Neuronal stem cell (in vitro differentiated cells): ENCODE data around the gene GSS.

Experiments
- DNase-seq: peaks from one replicate; pipeline ENCODE4 v3.0.0-alpha.2; 2013; ENCODE audit warnings: low spot score
- H2AFZ ChIP-seq: one replicate; pipeline ENCODE4 v1.6.1; 2013; ENCODE audit warnings: mild to moderate bottlenecking, low read length, inconsistent platforms
- H2AK5ac ChIP-seq: 2 replicates; pipeline ENCODE4 v1.6.1; 2013; ENCODE audit warnings: low read depth, mild to moderate bottlenecking, inconsistent platforms, low read length, moderate library complexity, mixed read lengths
- H2BK120ac ChIP-seq: 2 replicates; pipeline ENCODE4 v1.6.1; 2013; ENCODE audit warnings: low read depth, mild to moderate bottlenecking, inconsistent platforms, low read length, moderate library complexity, mixed read lengths
- H2BK12ac ChIP-seq: one replicate; pipeline ENCODE4 v1.6.1; 2013; ENCODE audit warnings: low read length, inconsistent platforms
- H2BK15ac ChIP-seq: 2 replicates; pipeline ENCODE4 v1.6.1; 2013; ENCODE audit warnings: mild to moderate bottlenecking, low read length, inconsistent platforms, mixed read lengths
- H2BK5ac ChIP-seq: one replicate; pipeline ENCODE4 v1.6.1; 2013; ENCODE audit warnings: inconsistent platforms, mild to moderate bottlenecking, low read length, moderate library complexity
- H3K14ac ChIP-seq: one replicate; pipeline ENCODE4 v1.6.1; 2013; ENCODE audit warnings: low read length, inconsistent platforms
- H3K18ac ChIP-seq: 2 replicates; pipeline ENCODE4 v1.6.1; 2013; ENCODE audit warnings: low read length, inconsistent platforms
- H3K23ac ChIP-seq: 2 replicates; pipeline ENCODE4 v1.6.1; 2013; ENCODE audit warnings: low read depth, mild to moderate bottlenecking, mixed read lengths, low read length, inconsistent platforms; ENCODE audit not compliant: poor library complexity
- H3K27ac ChIP-seq: replicated peaks from 3 replicates; pipeline ENCODE4 v1.5.1; 2013; ENCODE audit warnings: low read length, inconsistent platforms
- H3K27me3 ChIP-seq, 3 experiments: 2 replicates each; pipeline ENCODE4 v1.6.1; 2013; ENCODE audit warnings: low read length in 3 of 3, mild to moderate bottlenecking in 2 of 3, inconsistent platforms in 1 of 3, low read depth in 1 of 3, mixed read lengths in 1 of 3, moderate library complexity in 1 of 3; ENCODE audit not compliant: control insufficient read depth in 3 of 3, insufficient read depth in 3 of 3
- H3K36me3 ChIP-seq, 2 donors: replicated peaks in 1 of 2; 2 replicates each; pipeline ENCODE4 v1.6.1; 2013; ENCODE audit warnings: low read length in 2 of 2; ENCODE audit not compliant: control insufficient read depth in 2 of 2, insufficient read depth in 2 of 2
- H3K4ac ChIP-seq: 2 replicates; pipeline ENCODE4 v1.6.1; 2013; ENCODE audit warnings: inconsistent platforms, mild to moderate bottlenecking, low read length, moderate library complexity
- H3K4me1 ChIP-seq, 2 donors: 1 replicate in 1 of 2; 2 replicates in 1 of 2; pipeline ENCODE4 v1.6.1; 2013; ENCODE audit warnings: low read length in 2 of 2, low read depth in 1 of 2; ENCODE audit not compliant: control insufficient read depth in 2 of 2, insufficient read depth in 1 of 2
- H3K4me2 ChIP-seq: one replicate; pipeline ENCODE4 v1.6.1; 2013; ENCODE audit warnings: mild to moderate bottlenecking, low read length, inconsistent platforms; ENCODE audit not compliant: insufficient read depth, poor library complexity, severe bottlenecking
- H3K4me3 ChIP-seq, 2 donors: 2 replicates each; pipeline ENCODE4 v1.5.1; 2013; ENCODE audit warnings: low read length in 2 of 2, mild to moderate bottlenecking in 2 of 2, inconsistent platforms in 1 of 2, moderate library complexity in 1 of 2
- H3K79me1 ChIP-seq: one replicate; pipeline ENCODE4 v1.6.1; 2013; ENCODE audit warnings: low read depth, mild to moderate bottlenecking, inconsistent platforms, low read length, moderate library complexity
- H3K9ac ChIP-seq: one replicate; pipeline ENCODE4 v1.6.1; 2013; ENCODE audit warnings: mild to moderate bottlenecking, low read depth, low read length, inconsistent platforms; ENCODE audit not compliant: poor library complexity
- H3K9me3 ChIP-seq, 2 donors: replicated peaks in 1 of 2; 2 replicates each; pipeline versions ENCODE3 to v1.6.1; 2013; ENCODE audit warnings: low read length in 2 of 2, mild to moderate bottlenecking in 2 of 2, inconsistent platforms in 1 of 2, low read depth in 1 of 2, mixed read lengths in 1 of 2, moderate library complexity in 1 of 2; ENCODE audit not compliant: control insufficient read depth in 2 of 2, insufficient read depth in 1 of 2
- H4K8ac ChIP-seq: one replicate; pipeline ENCODE4 v1.6.1; 2013; ENCODE audit warnings: low read depth, mild to moderate bottlenecking, inconsistent platforms, low read length, moderate library complexity
- H4K91ac ChIP-seq: one replicate; pipeline ENCODE4 v1.6.1; 2013; ENCODE audit warnings: low read length, low read depth, mild to moderate bottlenecking, inconsistent platforms; ENCODE audit not compliant: poor library complexity
- WGBS, 2 donors: extraction: QIAGEN DNeasy Blood & Tissue Kit; methylation state at CpG; one replicate each; pipeline ENCODE4 v1.1.7; 2013; ENCODE audit warnings: missing lambda C conversion rate in 2 of 2, mixed read lengths in 1 of 2; ENCODE audit not compliant: insufficient read length in 2 of 2, insufficient replicate concordance in 1 of 2; ENCODE audit errors: extremely low coverage in 2 of 2; 5-methylcytosine and 5-hydroxymethylcytosine counted together

GSS gene

DNA sequence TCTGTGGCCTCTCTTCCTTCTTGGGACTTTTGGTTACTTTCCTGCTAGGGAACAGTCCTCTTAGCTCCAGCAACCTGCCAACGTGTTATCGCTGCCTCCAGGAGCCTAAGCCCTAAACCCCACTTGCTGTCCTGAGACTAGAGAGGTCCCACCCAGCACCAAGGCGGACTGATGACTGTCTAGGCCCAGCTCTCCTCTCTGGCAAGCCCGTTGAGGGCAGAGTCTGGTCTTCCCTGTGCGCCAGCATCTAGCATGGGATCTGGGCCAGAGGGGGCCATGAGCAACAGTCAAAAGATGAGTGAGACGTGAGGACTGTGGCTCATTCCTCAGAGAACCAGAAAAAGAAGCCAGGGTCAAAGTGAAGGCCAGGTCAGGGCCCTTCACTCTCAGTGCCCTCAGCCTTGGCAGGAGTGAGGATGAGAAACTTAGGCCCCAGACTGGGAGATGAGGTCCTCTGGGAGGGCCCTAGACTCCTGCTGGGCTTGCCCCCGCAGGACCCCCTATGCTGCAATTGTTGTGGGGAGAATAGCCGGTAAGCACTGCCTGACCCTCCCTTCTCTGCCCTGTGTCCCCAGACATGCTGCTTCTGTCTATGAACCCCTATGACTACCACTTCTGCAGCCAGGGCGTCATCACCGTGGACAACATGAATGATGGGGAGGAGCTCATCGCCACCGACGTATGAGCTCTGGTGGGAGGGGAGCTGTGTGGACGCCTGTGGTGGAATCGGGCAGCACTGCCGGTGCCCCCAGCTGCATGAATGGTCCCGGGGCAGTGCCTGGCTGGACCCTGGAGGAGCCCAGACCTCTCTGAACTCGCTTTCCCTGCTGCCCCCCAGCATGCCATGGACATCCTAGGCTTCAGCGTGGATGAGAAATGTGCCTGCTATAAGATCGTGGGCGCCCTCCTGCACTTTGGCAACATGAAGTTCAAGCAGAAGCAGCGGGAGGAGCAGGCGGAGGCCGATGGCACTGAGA lies 31.0 kb upstream of the GSS start:
- peak overlapping the region; percentile 9 for H3K14ac ChIP-seq
- H4K91ac ChIP-seq, result no peak overlapping the region
- no peak overlapping the region for H3K9ac ChIP-seq
- peak overlapping the region; percentile 87 for H3K23ac ChIP-seq
- no peak overlapping the region for H4K8ac ChIP-seq
- no peaks in the 10 kb centered on the region for H3K79me1 ChIP-seq
- H2BK12ac ChIP-seq, result no peak overlapping the region
- no peak overlapping the region for H2BK120ac ChIP-seq
- DNase-seq, result no peak
- peak overlapping the region; percentile 68 for H3K18ac ChIP-seq
- H2AK5ac ChIP-seq, result peak overlapping the region; percentile 89
- H3K4me3 ChIP-seq, result no peak overlapping the region
- no peak overlapping the region for H2BK5ac ChIP-seq
- peaks cover 0 to 3% of the 10 kb centered on the region in 2 donors for H3K9me3 ChIP-seq
- no peak overlapping the region for H3K27ac ChIP-seq
- H3K4me2 ChIP-seq, result no peak overlapping the region
- no peak overlapping the region for H3K4ac ChIP-seq
- H3K36me3 ChIP-seq, result no peaks in the 10 kb centered on the region
- peaks cover 0 to 13% of the 10 kb centered on the region in 2 donors for H3K4me1 ChIP-seq
- no peak overlapping the region for H2BK15ac ChIP-seq
- no peak overlapping the region for H2AFZ ChIP-seq
- WGBS, 2 donors, result no CpG with 5 or more reads among the region's 24 CpGs
- H3K27me3 ChIP-seq, result peaks cover 0 to 8% (median 7%) of the 10 kb centered on the region in 3 experiments

DNA sequence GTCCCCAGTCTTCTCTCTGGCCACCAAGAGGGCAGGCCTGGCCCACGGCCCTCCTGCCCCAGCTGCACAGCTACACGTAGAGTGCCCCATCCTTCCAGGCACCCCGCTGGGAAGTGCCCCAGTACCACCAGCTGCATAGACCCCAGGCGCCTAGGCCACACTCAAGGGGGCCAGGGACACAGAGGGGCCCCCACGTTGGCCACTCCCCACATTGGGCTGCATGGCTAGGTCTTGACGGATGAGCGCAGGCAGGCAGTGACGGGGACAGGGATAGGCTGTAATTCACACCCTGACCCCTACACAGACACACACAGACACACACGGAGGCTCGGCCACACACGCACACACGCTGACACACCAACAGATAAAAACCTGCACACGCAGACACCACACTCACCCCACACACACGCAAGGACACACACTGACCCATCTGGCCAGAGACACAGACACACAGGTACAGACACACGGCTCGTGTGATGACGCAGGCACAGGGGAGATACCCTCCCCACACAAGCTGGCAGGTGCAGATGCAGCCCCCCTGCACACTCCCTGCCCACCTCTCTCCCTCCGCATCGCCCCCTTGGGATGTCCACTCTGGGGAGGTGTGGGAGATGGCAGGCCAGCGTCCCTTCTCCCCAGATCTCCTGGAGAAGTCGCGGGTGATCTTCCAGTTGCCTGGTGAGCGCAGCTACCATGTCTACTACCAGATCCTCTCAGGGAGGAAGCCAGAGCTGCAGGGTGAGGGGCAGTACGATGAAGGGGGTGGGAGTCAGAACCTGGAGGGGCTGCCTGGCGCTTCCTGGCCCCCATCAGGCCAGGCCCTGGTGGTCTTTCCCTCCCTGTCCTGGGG lies 30.1 kb upstream of the GSS start:
- Histone ChIP-seq H2AK5ac (no peak overlapping the region), H2BK120ac (no peak overlapping the region), H3K9me3 (peaks cover 0 to 3% of the 10 kb centered on the region in 2 donors), H3K9ac (peak overlapping the region; percentile 47), H3K4me3 (no peak overlapping the region), H3K14ac (peak overlapping the region; percentile 97), H2AFZ (no peak overlapping the region), H2BK15ac (no peak overlapping the region), H3K18ac (peak overlapping the region; percentile 82), H3K27me3 (peaks cover 0 to 8% (median 7%) of the 10 kb centered on the region in 3 experiments), H4K91ac (no peak overlapping the region), H3K27ac (no peak overlapping the region), H3K4ac (no peak overlapping the region), H3K4me2 (no peak overlapping the region), H4K8ac (no peak overlapping the region), H2BK12ac (peak overlapping the region; percentile 18), H3K36me3 (no peaks in the 10 kb centered on the region), H3K4me1 (peaks cover 0 to 16% of the 10 kb centered on the region in 2 donors), H2BK5ac (no peak overlapping the region), H3K79me1 (no peaks in the 10 kb centered on the region), H3K23ac (peak overlapping the region; percentile 90)
- DNase-seq, result no peak
- WGBS, 2 donors, result no CpG with 5 or more reads among the region's 25 CpGs

DNA sequence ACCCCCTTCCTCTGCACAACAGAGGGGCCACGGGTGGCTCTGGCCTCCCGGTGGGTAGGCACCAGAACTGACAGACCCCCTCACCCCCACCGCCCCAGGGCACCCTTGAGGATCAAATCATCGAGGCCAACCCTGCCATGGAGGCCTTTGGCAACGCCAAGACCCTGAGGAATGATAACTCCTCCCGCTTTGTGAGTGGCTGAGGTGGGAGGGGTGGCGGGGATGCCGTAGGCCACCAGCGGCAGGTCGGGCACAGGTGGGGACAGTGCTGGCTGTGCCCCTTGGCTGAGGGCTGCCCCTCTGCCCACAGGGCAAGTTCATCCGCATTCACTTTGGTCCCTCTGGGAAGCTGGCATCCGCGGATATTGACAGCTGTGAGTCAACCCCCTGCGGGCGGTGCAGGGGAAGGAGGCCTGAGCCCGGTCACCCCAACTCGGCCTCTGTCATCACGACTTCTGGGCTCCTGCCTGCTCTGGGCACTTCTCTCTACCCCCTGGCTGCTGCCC lies 29.2 kb upstream of the GSS start:
- Histone ChIP-seq H3K9me3 (peaks cover 0 to 3% of the 10 kb centered on the region in 2 donors), H4K91ac (no peak overlapping the region), H2BK5ac (no peak overlapping the region), H2BK120ac (no peak overlapping the region), H2AFZ (no peak overlapping the region), H3K27me3 (peaks cover 0 to 8% (median 7%) of the 10 kb centered on the region in 3 experiments), H3K27ac (no peak overlapping the region), H3K4me2 (no peak overlapping the region), H3K23ac (no peak overlapping the region), H2AK5ac (peak overlapping the region; percentile 96), H3K79me1 (no peaks in the 10 kb centered on the region), H3K18ac (peak overlapping the region; percentile 81), H3K36me3 (no peaks in the 10 kb centered on the region), H3K4me3 (no peak overlapping the region), H2BK12ac (peak overlapping the region; percentile 30), H3K4ac (no peak overlapping the region), H3K9ac (no peak overlapping the region), H4K8ac (no peak overlapping the region), H2BK15ac (peak overlapping the region; percentile 45), H3K4me1 (peaks cover 0 to 14% of the 10 kb centered on the region in 2 donors), H3K14ac (peak overlapping the region; percentile 63)
- no peak for DNase-seq
- WGBS, 2 donors, result no CpG with 5 or more reads among the region's 18 CpGs
